ENCODE data around the gene LPP. TPM values are rescaled to one million over a fixed set of nuclear protein-coding genes. Genes with fewer than 3 reads are reported as not detected.

The LPP gene
- total RNA-seq, 1 donor from 2014 or later = 23.1 TPM

GRCh38 chr3:188746291-188746783 lies 592.4 kb downstream of the LPP start:
- Mint-ChIP-seq H3K4me3 (ENCODE audit: unreplicated experiment) (no peak overlapping the region), H3K27me3 (ENCODE audit: unreplicated experiment) (no peaks in the 10 kb centered on the region), H3K27ac (ENCODE audit: unreplicated experiment) (no peak overlapping the region), H3K4me1 (ENCODE audit: low read depth, unreplicated experiment) (peaks cover 5% of the 10 kb centered on the region), H3K36me3 (ENCODE audit: unreplicated experiment) (no peaks in the 10 kb centered on the region), H3K9me3 (ENCODE audit: unreplicated experiment) (no peaks in the 10 kb centered on the region)
- no peak for DNase-seq
- TF ChIP-seq CTCF (IDR thresholded peaks at IDR 0.05; ENCODE audit: partially characterized antibody, unreplicated experiment) = no peak

- no peak for TF ChIP-seq CTCF (IDR thresholded peaks at IDR 0.05; ENCODE audit: partially characterized antibody, unreplicated experiment)
- H3K27ac Mint-ChIP-seq (ENCODE audit: unreplicated experiment) = no peak overlapping the region
- no peaks in the 10 kb centered on the region for H3K27me3 Mint-ChIP-seq (ENCODE audit: unreplicated experiment)
- H3K4me1 Mint-ChIP-seq (ENCODE audit: low read depth, unreplicated experiment) = peaks cover 5% of the 10 kb centered on the region
- no peak overlapping the region for H3K4me3 Mint-ChIP-seq (ENCODE audit: unreplicated experiment)
- H3K9me3 Mint-ChIP-seq (ENCODE audit: unreplicated experiment) = no peaks in the 10 kb centered on the region
- no peak for DNase-seq
- H3K36me3 Mint-ChIP-seq (ENCODE audit: unreplicated experiment) = no peaks in the 10 kb centered on the region
Measured at GRCh38 chr3:188747489-188747888, 593.5 kb downstream of the LPP start.

GRCh38 chr3:188749010-188749617 lies 595.2 kb downstream of the LPP start:
- no peak for DNase-seq
- H3K4me1 Mint-ChIP-seq (ENCODE audit: low read depth, unreplicated experiment) = peaks cover 5% of the 10 kb centered on the region
- H3K36me3 Mint-ChIP-seq (ENCODE audit: unreplicated experiment) = no peaks in the 10 kb centered on the region
- TF ChIP-seq CTCF (IDR thresholded peaks at IDR 0.05; ENCODE audit: partially characterized antibody, unreplicated experiment) = peak; percentile 73
- H3K27me3 Mint-ChIP-seq (ENCODE audit: unreplicated experiment) = no peaks in the 10 kb centered on the region
- no peak overlapping the region for H3K27ac Mint-ChIP-seq (ENCODE audit: unreplicated experiment)
- H3K4me3 Mint-ChIP-seq (ENCODE audit: unreplicated experiment) = no peak overlapping the region
- no peaks in the 10 kb centered on the region for H3K9me3 Mint-ChIP-seq (ENCODE audit: unreplicated experiment)

- Mint-ChIP-seq H3K27me3 (ENCODE audit: unreplicated experiment) (no peaks in the 10 kb centered on the region), H3K27ac (ENCODE audit: unreplicated experiment) (no peak overlapping the region), H3K4me1 (ENCODE audit: low read depth, unreplicated experiment) (peaks cover 5% of the 10 kb centered on the region), H3K36me3 (ENCODE audit: unreplicated experiment) (no peaks in the 10 kb centered on the region), H3K9me3 (ENCODE audit: unreplicated experiment) (no peaks in the 10 kb centered on the region), H3K4me3 (ENCODE audit: unreplicated experiment) (no peak overlapping the region)
- DNase-seq = no peak
- TF ChIP-seq CTCF (IDR thresholded peaks at IDR 0.05; ENCODE audit: partially characterized antibody, unreplicated experiment) = no peak
Measured at GRCh38 chr3:188749830-188750229, 595.9 kb downstream of the LPP start.

DNA sequence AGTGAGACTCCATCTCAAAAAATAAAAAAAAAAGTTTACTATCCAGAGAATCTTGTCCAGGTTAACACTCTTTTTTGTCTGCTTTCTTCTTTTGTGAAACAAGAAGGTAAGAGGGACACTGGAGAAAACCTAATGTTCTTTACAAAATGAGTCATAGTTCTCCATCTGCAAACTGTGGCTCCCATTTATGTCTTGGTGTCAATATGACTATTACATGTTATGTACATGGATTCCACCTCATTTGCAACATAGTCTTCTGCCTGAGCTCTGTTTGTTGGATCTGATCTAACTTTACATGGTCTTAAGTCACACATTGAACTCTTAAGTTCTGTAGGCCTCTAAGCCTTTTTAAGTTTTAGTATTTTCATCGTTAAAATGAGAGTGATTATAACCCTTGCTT lies 596.7 kb downstream of the LPP start:
- no peaks in the 10 kb centered on the region for H3K36me3 Mint-ChIP-seq (ENCODE audit: unreplicated experiment)
- H3K4me1 Mint-ChIP-seq (ENCODE audit: low read depth, unreplicated experiment) = peaks cover 5% of the 10 kb centered on the region
- DNase-seq = no peak
- no peaks in the 10 kb centered on the region for H3K9me3 Mint-ChIP-seq (ENCODE audit: unreplicated experiment)
- no peak overlapping the region for H3K27ac Mint-ChIP-seq (ENCODE audit: unreplicated experiment)
- H3K4me3 Mint-ChIP-seq (ENCODE audit: unreplicated experiment) = no peak overlapping the region
- no peak for TF ChIP-seq CTCF (IDR thresholded peaks at IDR 0.05; ENCODE audit: partially characterized antibody, unreplicated experiment)
- H3K27me3 Mint-ChIP-seq (ENCODE audit: unreplicated experiment) = no peaks in the 10 kb centered on the region

Data from glutamatergic neuron (in vitro differentiated cells).